GM18907 (cell line): ENCODE results near the gene KRT24.
"Not testable (repeated sequence)": the region's sequence is repeated elsewhere in the genome, so short reads cannot be mapped to it uniquely, and the experiment has no call there.

Experiments used
- ATAC-seq: cut with Tn5 transposase; IDR thresholded peaks from one replicate; pipeline ENCODE4 v1.9.1; 2021; ENCODE audit warnings: mild to moderate bottlenecking, moderate library complexity; ENCODE audit not compliant: unreplicated experiment

Gene KRT24

DNA sequence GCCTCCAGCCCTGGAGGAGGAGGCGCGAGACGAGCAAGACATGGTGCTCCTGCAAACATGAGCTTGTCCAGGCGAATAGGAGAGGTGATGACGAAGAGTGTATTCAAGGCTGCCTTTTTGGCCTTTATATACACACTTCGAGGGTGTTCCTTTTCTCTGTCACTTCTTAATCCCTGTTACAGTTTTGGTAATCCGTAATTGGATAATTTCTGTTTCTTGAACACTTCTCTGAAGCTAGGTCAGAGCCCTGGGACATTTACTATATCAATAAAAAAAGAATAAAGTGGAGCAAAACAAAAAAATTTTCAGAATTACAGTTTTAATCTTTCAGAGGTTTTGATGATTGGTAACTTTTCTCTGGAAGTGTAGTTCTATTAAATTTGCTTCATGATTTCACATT, at the start of gene KRT24:
Gene KRT24, minus strand, starts transcription at position 101 of the 400 bp plus-strand sequence. Its CDS starts 59 bp downstream, at position 42.
- ATAC-seq = no peak

DNA sequence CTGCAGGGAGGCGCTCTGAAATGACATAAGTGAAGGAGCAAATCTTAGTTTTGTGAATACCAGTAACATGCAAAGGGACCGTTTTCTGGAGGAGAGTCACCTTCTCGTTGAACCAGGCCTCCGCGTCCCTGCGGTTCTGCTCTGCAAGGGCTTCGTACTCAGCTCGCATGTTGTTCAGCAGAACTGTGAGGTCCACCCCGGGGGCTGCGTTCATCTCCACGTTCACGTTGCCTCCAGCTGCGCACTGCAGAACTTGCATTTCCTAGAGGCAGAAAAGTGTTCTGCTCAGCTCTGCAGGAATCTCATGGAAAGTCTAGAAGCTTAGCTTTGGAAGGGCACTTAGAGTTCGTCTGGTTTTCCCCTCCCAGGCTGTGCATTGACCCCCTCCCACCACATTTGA, 47.5 kb upstream of the KRT24 start:
- ATAC-seq = no peak

DNA sequence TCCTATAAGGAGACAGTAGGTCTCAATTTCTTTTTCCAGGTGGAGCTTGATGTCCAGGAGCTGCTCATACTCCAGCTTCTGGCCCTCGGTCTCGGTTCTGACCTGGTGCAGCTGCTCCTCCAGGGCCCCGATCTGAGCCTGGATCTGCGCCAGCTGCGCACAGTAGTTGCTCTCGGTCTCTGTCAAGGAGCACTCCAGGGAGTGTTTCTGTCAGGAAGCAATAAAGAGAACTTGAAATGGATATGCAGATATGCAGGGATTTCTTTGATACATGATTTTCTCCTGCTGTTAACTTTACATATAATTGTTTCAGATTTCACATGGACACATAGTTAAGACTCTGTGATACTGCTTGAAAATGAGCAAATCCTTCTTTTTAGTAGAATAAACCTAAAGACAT, 46.8 kb upstream of the KRT24 start:
- no peak for ATAC-seq

DNA sequence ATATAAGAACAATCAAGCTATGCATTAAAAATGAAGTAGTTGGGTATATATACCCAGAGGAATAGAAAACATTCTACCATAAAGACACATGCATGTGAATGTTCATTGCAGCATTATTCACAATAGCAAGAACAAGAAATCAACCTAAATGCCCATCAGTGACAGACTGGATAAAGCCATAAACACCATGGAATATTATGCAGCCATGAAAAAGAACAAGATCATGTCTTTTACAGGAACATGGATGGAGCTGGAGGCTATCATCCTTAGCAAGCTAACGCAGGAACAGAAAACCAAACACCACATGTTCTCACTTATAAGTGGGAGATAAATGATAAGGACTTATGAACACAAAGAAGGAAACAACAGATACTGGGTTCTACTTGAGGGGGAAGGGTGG, 45.1 kb upstream of the KRT24 start:
- ATAC-seq = not testable (repeated sequence)

DNA sequence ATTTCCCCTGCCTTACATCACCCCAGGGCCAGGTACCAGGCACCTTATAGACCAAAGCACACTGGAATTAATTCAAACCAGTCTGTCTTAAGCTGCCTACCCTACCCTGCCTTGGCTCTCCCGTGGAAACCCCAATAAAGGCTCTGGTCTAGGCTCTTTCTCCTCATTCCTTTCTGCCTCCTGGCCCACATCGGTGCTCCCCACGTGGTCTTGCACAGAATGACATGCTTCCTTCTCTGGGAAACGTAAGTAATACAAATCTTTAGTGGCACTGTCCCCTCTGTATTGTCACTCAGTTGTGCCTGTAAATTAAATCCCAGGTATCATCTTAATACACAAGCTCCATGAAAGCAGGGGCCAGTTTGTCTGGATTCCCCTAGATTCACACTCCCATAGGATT, 35.0 kb upstream of the KRT24 start:
- no peak for ATAC-seq

DNA sequence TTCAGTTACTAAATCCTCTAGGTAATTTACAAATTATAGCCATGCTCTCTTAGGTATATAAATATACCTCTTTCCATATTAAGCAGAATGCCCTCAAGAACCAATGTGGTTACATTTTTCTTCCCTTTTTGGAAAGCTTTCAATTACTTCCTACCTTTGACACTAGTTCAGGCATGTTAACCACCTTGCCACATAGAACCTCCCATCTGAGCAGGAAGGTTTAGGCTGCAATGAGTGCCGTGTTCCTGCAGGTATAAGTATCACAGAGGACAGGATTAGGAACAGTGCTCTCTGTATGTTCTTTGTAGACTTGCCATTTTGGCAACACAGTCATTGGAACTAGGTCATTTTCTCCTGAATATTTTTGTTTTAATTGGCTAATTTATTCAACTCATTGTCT, 31.5 kb upstream of the KRT24 start:
- ATAC-seq = no peak

DNA sequence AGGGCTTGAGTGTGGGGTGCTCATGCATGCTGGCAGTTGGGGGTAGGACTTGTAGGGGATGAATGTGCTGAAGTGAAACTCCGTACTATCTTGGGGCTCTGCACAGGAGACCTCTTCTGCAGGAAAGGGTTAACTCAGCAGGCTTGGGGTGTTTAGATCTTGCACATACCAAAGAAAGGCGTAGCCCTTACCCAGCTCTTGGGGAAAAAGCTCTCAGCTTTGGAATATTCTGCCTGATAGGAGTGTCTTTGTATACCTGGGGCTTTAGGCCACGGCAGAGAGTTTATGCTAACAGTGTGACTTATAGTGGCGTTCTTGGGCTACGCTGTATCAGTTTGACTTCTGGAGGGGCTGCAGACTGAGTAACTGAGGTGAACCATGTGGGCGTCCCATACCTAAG, 30.5 kb upstream of the KRT24 start:
- ATAC-seq = no peak

DNA sequence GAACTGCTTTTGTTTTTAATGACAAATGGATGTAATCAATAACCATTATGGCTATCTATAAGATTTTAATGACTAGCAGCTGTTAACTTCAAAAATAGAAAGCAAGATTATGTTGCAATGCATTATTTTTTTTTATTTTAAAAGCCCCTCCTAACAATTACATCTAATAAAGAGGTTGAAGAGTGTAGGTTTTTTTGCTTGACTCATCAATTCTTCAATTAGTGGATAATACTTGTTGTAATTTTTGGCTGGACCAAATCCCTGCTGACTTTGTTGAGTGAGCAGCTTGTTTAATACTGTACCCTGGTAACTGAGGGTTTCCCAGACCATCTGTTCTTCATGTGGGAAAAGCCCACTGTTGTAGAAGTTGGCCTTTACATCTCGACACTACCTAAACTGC, 27.4 kb upstream of the KRT24 start:
- no peak for ATAC-seq

DNA sequence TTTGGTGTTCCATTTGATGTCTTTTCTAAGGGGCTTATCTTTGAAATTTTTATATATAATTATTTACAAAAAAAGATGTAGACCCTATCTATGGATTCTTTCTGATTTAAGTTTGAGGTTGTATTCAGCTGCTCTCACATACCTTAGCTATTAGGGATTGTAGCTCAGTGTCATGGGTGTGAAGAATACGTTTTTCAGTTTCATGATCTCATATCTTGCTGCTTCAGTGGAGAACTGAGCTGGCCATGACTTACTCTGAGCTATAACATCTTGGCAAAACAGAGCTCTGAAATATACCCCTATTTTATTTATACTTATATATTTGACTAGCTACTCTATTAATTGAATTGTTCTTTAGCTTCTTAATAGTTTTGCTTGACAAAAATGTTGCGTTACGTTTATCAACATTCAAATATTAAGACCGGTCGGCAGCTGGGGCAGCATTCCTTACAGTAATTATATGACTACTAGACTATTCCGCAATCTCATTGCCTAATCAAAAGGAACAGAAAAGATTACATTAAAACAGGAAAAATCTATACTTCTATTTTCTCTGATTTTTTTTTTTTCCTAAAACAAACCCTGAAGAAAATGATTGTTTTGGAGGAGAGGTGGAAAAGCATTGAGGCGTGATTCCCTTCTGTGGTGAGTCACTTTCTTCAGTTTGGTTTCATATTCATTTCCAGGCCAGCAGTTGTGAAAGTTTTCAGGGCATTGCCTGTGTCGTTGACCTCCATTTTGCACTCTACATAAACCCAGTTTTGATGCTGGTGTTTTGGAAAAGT, 24.1 kb upstream of the KRT24 start:
- ATAC-seq = no peak

DNA sequence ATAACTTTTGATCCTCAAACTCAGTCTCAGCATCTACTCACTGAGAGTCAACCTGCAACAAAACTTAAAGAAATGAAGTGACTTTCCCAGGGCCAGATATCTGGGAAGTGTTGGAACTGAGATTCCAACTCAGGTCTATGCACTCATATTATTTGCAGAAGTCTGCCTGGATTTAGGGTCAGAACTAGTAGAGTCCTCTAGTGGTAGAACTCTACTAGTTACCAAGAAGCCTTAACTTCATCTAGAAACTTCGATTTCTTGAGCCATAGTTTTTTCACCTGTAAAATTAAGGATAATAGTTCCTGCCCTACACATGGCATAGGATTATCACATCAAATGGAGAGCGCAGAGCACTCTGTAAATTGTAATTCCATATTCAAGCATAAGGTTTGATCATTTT, 23.4 kb upstream of the KRT24 start:
- no peak for ATAC-seq

DNA sequence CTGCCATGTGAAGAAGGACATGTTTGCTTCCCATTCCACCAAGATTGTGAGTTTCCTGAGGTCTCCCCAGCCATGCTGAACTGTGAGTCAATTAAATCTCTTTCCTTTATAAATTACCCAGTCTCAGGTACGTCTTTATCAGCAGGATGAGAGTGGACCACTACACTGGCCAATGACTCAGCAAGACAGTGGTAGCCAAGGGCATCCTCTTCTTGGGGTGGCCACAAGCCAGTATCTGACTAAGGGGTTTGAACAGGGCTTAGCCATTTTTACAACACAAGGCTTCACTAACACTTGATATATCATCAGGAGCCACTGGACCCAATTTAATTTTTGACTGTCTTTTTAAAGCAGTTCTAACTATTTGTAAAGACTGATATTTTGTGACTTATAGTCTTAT, 21.1 kb upstream of the KRT24 start:
- no peak for ATAC-seq

DNA sequence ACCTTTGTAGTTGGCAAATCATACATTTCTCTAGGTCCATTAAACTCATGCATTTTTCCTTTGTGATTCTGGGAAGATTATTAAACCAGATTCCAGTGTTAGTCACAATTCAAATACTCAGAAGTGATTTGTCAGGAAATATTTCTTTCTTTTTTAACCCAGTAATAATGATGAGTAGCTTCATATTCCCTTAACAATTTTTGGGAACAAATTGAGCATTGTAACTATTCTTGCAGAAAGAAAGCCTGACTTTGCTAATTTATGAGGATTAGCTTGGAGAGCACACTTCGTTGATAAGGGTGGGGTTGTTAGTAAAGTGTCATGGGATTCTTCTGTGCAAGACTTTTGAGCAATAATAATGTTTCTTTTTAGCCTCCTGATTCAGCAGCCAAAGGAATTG, 18.7 kb upstream of the KRT24 start:
- ATAC-seq = no peak

DNA sequence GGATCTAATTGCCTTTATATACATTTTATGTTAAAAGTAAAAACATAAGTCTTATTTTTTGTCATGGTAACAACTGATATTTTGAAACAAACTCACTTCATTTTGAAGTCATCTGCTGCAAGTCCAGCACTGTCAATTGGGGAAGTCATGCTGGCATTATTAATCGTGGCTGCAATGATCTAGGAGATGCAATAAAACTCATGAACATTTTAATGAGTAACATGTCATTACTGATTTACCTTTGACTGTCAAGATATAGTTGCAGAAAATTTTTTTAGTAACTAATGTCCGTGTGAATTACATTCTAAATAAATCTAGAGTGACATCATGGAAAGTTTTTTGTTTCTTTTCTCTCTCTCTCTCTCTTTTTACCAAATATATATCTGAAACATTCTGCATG, 17.3 kb upstream of the KRT24 start:
- no peak for ATAC-seq

DNA sequence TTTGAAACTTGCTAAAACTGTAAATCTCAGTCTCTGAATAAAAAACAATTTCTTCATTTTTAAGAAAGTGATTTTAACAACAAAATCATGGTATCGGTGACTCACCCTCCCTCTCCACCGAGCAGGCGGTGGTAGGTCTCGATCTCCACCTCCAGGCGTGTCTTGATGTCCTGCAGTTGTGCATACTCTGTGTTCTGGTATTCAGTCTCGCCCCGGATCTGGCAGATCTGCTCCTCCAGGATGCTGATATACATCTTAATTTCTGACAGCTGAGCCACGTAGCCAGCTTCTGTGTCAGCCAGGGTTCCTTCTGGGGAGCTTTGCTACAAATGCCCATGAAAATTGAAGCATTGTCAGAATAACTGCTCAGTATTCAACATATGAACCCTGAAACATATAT, 15.4 kb upstream of the KRT24 start:
- ATAC-seq = no peak

DNA sequence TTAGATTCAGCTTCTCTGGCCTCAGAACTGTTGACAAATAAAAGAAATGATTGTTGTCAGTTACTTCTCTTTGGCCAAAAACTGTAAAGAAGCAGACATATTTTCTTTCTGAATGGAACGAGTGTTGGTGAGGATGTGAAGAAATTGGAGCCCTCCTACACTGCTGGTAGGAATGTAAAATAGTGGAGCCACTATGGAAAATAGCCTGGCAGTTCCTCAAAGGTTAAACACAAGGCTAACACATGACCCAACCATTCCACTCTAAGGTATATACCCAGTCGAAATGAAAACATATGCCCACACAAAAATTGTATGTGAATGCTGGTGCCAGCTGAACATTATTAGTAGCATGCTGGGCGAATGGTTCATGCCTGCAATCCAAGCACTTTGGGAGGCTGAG, 14.2 kb upstream of the KRT24 start:
- no peak for ATAC-seq

DNA sequence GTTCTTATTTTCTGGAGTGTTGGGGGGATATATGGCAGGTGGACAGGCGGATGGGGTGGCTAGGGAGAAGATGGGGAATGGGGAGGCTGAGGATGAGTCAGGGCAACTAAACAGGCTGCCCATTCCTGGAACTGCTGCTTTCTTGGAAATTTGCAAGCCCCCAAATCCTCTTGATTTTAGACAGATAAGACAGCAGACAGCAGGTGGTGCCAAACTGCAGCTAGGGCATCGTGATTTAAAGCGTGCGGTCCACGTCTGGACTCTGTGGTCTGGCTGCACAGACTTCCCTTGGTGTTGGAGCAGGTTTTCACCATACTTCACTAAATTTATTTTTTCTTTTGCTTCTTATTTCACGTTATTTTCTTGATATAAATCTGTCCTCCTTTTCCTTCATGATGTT, 10.9 kb upstream of the KRT24 start:
- ATAC-seq = no peak

DNA sequence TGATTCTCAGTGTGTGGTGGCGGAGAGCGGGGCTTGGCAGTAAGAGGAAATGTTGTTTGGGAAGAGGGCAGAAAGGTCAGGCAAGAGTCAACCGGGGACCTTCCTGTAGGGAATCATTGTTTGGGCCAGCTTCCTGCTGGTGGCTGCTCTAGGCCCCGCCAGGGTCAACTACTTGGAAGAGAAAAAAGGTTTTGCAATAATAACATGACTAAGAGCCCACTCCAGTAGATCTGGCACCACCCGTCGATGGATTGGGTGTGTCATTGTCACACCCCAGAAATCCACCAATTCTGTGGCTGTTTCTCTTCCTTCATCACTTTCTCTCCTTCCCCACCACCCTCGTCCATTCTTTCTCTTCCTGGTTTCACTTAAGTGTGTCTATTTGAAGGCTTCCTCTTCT, 4.2 kb upstream of the KRT24 start:
- no peak for ATAC-seq

DNA sequence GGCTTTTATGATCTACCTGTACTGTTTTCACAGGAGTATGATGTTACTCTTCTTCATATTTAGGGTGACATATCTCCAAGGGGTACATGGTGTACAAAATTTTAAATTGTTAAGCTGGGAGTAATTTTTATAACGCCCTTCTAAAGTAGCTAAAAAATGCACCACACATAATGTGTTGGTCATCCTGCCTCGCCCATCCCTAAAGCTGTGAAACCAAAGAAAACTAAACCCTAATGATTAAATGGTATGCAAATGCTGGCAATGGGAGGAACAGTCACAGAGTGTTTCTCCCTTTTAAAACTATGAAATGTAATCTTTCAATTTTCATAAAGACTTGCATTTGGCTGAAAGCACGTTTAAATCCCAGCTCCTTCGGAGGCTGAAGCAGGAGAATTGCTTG, 2.0 kb upstream of the KRT24 start:
- no peak for ATAC-seq

DNA sequence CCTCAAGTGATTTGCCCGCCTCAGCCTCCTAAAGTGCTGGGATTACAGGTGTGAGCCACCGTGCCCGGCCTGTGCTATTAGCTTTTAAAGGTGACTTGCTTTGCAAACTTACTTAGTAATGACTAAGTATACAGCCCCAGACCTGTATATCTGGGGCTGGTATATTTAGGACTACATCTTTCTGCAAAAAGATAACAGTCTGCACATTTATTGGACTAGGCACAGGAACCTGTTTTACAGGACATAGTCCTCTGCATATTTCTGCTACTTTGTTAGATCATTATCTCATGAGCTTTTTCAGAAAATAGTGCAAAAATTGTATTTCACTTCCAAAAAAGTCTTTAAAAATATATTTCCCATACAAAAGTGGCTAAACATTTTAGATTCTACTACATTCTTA, 1.3 kb downstream of the KRT24 start:
- no peak for ATAC-seq

DNA sequence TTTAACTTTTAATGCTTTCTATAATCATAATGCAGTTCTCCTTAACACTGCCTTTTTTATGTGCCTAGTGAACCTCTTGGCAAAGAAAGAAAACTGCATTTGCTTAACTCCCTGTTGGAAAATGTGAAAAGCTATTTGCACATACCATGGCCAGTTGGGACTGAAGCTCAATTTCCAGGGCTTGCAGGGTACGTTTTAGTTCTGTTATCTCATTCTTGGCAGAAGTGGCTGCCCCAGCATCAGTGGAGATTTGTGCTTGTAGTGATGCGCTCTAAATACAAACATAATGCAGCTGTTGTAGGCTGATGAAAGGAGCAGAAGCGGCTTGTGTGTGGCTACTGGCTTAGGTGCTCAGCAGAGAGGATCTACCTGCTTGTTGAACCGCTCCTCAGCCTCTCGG, 3.7 kb downstream of the KRT24 start:
- no peak for ATAC-seq

DNA sequence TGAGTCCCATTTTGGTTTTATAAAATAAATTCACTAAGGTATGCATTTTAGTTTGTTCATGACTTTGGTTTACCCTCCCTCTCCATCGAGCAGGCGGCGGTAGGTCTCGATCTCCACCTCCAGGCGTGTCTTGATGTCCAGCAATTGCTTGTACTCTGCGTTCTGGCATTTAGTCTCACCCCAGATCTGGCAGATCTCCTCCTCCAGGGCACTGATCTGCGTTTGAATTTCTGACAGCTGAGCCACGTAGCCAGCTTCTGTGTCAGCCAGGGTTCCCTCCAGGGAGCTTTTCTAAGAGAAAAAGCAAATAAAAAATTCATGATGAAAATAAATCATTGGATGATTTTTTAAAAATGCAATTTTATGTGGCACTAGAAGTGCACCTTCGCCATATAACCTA, 4.2 kb downstream of the KRT24 start:
- ATAC-seq = no peak

DNA sequence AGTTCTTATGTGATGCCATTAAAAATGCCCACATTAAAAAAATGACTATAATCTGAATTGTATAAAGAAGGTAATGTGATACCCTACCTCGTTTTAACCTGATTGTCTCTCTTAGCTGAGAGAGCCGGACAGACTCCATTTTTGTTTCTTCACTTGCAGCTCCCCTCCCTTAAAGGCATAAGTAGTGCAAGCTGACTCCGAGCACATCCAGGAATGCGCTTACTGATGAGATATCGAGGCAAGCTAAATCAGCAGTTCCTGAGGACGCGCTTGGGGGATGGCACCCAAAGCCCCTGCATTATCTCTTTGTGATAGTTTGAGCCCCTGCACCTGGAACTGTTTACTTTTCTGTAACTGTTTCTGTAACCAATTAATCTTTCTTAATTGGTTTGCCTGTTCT, 6.3 kb downstream of the KRT24 start:
- ATAC-seq = no peak

DNA sequence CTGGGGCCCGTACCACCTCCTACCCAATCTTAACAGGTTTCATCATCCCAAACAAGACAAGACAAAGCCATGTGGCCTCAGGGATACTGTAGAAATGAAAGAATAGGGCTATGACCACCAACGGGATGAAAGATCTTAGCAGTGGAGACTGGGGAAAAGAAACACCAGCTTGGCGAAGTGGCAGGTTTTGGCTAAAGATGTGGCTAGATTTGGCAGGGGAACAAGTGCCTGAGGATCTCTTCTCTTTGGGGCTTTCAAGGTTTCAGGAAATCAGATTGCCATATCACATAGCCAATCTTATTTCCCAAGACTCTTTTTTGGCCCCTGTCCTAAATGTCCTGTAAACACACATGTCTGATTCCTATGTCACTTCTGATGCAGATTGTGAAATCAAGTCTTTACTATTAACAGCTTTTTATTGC, 6.9 kb downstream of the KRT24 start:
- ATAC-seq = no peak
